CD4-positive, alpha-beta T cell treated with Interleukin-17A for 4 hours (primary cell): ENCODE data around the gene TCF12.
"Not testable (repeated sequence)": the region's sequence is repeated elsewhere in the genome, so short reads cannot be mapped to it uniquely, and the experiment has no call there.

Experiments
- DNase-seq: peaks from one replicate; pipeline ENCODE4 v3.0.0-alpha.2; 2020; ENCODE audit warnings: mixed read lengths

TCF12 gene

GRCh38 chr15:56948000-56948763 is 29.7 kb downstream of the TCF12 start:
- no peak for DNase-seq

GRCh38 chr15:56948764-56949101 is 30.3 kb downstream of the TCF12 start:
- no peak for DNase-seq

- no peak for DNase-seq
Measured at GRCh38 chr15:56950979-56951378, 32.5 kb downstream of the TCF12 start.

GRCh38 chr15:56953790-56954189 is 35.3 kb downstream of the TCF12 start:
- no peak for DNase-seq

GRCh38 chr15:56955011-56955410 is 36.6 kb downstream of the TCF12 start:
- not testable (repeated sequence) for DNase-seq

- DNase-seq: no peak
Measured at GRCh38 chr15:56956538-56956937, 38.1 kb downstream of the TCF12 start.

GRCh38 chr15:56957812-56958406 is 39.5 kb downstream of the TCF12 start:
- DNase-seq: peak; percentile 4

- DNase-seq: no peak
Measured at GRCh38 chr15:56959318-56959648, 40.8 kb downstream of the TCF12 start.

- no peak for DNase-seq
Measured at GRCh38 chr15:56960116-56960515, 41.7 kb downstream of the TCF12 start.

GRCh38 chr15:56963126-56963525 is 44.7 kb downstream of the TCF12 start:
- DNase-seq: no peak

- peak; percentile 13 for DNase-seq
Measured at GRCh38 chr15:56963710-56964109, 45.3 kb downstream of the TCF12 start.

- DNase-seq: no peak
Measured at GRCh38 chr15:56964182-56964581, 45.7 kb downstream of the TCF12 start.

- DNase-seq: no peak
Measured at GRCh38 chr15:56965231-56966013, 47.0 kb downstream of the TCF12 start.

GRCh38 chr15:56967336-56967735 is 48.9 kb downstream of the TCF12 start:
- no peak for DNase-seq

GRCh38 chr15:56968256-56968655 is 49.8 kb downstream of the TCF12 start:
- no peak for DNase-seq

GRCh38 chr15:56968821-56969220 is 50.4 kb downstream of the TCF12 start:
- DNase-seq: no peak

- DNase-seq: no peak
Measured at GRCh38 chr15:56969265-56969895, 50.9 kb downstream of the TCF12 start.

GRCh38 chr15:56971571-56971970 is 53.1 kb downstream of the TCF12 start:
- no peak for DNase-seq

GRCh38 chr15:56972016-56972415 is 53.6 kb downstream of the TCF12 start:
- DNase-seq: no peak

- DNase-seq: no peak
Measured at GRCh38 chr15:56972426-56972825, 54.0 kb downstream of the TCF12 start.

- no peak for DNase-seq
Measured at GRCh38 chr15:56973463-56973862, 55.0 kb downstream of the TCF12 start.

- DNase-seq: no peak
Measured at GRCh38 chr15:56977232-56977631, 58.8 kb downstream of the TCF12 start.

GRCh38 chr15:56978898-56979662 is 60.6 kb downstream of the TCF12 start:
- DNase-seq: no peak
